HAP-1 (cell line): ENCODE data around the gene MLLT10.

ENCODE experiments used
- DNase-seq, 2 experiments: peaks; one replicate each; pipeline ENCODE4 v3.0.0-alpha.2; 2016 to 2020; ENCODE audit warnings: low spot score in 2 of 2
- H3K27me3 ChIP-seq: fragments of 250-450 bp; sonication (Bioruptor Pico); 2 replicates; pipeline ENCODE4 v1.5.1; 2020; ENCODE audit warnings: low read depth, mild to moderate bottlenecking, moderate library complexity
- H3K36me3 ChIP-seq: fragments of 250-450 bp; sonication (Bioruptor Pico); replicated peaks from 2 replicates; pipeline ENCODE4 v1.5.1; 2020; ENCODE audit warnings: mild to moderate bottlenecking
- H3K4me1 ChIP-seq: fragments of 250-450 bp; sonication (Bioruptor Pico); 2 replicates; pipeline ENCODE4 v1.5.1; 2020; ENCODE audit warnings: mild to moderate bottlenecking
- H3K4me3 ChIP-seq: fragments of 250-450 bp; sonication (Bioruptor Pico); 2 replicates; pipeline ENCODE4 v1.5.1; 2020; ENCODE audit warnings: mild to moderate bottlenecking, moderate library complexity
- H3K9me3 ChIP-seq: fragments of 250-450 bp; sonication (Bioruptor Pico); 2 replicates; pipeline ENCODE4 v1.5.1; 2020; ENCODE audit warnings: mild to moderate bottlenecking, moderate library complexity
- in situ Hi-C: fragments of 300-500 bp; cut with MboI; formaldehyde crosslinking; loops from 3 replicates; pipeline ENCODE4 v1.14.3; 2020; ENCODE audit warnings: low sequenced_read_pairs, inconsistent platforms, mixed read lengths

Gene MLLT10

DNA sequence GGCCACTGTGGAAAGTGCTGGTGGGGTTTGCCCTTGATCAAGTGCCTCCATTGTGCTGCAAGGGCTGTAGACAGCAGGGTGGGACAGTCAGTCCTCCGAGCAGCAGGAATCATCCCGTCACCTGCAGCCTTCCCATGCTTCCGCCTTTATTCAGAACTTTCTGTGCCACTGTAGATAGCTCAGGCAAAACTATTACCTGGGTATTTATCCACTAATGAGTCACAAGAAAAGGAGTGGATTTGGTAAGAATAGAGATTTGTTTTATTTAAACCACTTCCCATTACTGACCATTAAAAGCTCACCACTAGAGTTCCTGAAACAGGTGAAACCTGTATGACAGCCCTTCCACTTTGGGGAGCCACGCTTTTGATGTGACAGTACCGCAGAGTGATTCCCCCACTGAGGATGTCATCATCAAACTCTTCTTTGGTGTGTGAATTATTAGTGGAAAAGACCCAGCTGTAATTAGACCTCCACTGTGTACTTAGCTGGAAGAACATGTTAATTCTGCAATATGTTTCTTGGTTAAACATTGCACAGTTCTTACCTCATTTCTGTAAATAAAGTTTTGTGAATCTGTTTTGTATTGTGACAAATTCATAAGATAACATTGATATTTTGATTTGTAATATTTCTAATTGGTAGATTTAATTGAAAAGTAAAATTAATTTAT lies 208.8 kb downstream of the MLLT10 start:
- no peak for DNase-seq
- Histone ChIP-seq H3K4me1 (no peaks in the 10 kb centered on the region), H3K4me3 (no peak overlapping the region), H3K27me3 (no peaks in the 10 kb centered on the region), H3K36me3 (peaks cover 37% of the 10 kb centered on the region), H3K9me3 (no peaks in the 10 kb centered on the region)
- in situ Hi-C loops: no loop called here

DNA sequence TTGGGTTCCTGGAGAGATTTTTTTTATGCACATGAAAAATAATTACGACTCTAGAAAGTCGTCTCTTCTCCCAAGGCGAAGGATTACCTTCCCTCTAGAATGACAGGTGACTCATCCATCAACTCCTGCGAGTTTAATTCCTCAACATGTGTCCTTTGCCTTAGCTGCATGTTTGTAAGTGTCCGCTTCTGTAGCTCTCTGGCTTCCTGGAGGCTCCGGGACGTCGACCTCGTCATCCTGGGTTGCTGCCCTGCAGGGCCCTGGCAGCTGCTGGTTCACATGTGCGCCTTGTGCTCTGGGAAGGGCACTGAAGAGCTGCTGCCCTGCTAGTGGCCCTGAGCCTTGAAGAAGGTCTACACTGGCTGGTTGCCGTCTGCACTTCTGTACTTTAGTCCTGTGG lies 210.2 kb downstream of the MLLT10 start:
- H3K27me3 ChIP-seq: no peaks in the 10 kb centered on the region
- peaks cover 37% of the 10 kb centered on the region for H3K36me3 ChIP-seq
- no peaks in the 10 kb centered on the region for H3K9me3 ChIP-seq
- H3K4me3 ChIP-seq: no peak overlapping the region
- no peaks in the 10 kb centered on the region for H3K4me1 ChIP-seq
- no peak for DNase-seq
- in situ Hi-C loops: no loop called here

DNA sequence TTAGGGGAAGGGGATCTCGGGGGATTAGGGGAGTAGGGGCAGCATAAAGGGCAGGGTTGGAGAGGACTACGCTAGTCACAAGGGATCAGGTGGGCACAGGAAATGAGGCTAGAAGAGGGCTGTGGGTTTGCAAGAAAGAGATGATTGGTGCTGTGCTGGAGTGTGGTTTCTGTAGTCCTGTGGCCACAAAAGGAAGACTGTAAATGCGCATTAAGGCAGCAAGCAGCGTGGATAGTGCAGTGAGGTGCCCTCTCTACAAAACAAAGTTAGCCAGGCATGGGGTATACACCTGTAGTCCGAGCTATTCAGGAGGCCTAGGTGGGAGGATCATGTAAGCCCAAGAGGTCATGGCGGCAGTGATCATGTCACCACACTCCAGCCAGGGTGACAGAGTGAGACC lies 212.1 kb downstream of the MLLT10 start:
- peaks cover under 1% of the 10 kb centered on the region; the same call in 1 of the 2 replicates for H3K4me1 ChIP-seq
- DNase-seq: no peak
- in situ Hi-C loops: no loop called here

DNA sequence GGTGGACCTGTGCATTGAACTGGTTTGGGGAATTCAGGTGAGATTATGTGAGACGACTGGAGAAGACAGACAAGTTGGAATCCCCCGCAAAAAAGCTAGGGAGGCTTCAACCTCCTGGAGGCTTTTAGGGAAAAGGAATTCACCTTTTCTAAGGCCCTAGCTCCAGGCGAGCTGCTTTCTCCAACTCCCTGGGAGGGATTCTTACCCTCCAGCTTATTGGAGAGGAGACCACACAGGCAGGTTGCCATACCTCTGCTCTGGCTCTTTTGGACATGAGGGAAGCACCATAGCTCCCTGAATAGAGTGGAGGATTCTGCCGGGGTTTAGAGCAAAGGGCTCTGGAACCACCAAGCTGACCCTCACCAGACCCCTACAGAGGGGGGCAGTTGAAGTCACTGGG lies 213.8 kb downstream of the MLLT10 start:
- Histone ChIP-seq H3K4me3 (no peak overlapping the region), H3K9me3 (no peaks in the 10 kb centered on the region), H3K36me3 (peaks cover 10% of the 10 kb centered on the region), H3K27me3 (no peaks in the 10 kb centered on the region), H3K4me1 (peaks cover 4% of the 10 kb centered on the region)
- in situ Hi-C loops: no loop called here
- DNase-seq: no peak

More for the DNA sequence above, 212.1 kb downstream of the MLLT10 start:
- no peak overlapping the region for H3K4me3 ChIP-seq
- peaks cover 26% of the 10 kb centered on the region for H3K36me3 ChIP-seq
- no peaks in the 10 kb centered on the region for H3K9me3 ChIP-seq
- H3K27me3 ChIP-seq: no peaks in the 10 kb centered on the region

DNA sequence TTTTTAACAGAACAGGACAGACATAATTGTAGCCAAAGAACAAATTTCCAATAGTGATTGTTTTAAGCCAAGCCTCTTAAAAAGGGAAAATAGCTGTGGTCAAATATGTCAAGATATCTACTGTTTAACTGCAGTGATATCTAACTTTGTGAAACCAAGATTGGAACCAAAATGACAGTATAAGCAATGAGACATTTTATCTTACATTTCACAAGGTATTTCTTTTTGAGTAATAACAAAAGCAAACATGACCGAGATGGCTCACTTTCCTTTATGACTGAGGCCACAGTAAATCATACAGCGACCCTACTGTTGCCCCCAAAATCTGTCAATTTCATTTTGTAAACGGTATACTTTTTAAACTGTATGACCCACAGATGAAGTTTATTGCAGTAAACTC lies 215.8 kb downstream of the MLLT10 start:
- H3K4me3 ChIP-seq: no peak overlapping the region
- no peak for DNase-seq
- 0 out of 2 replicates have a peak, but pooled peaks cover 3% of the 10 kb centered on the region for H3K36me3 ChIP-seq
- no peaks in the 10 kb centered on the region for H3K27me3 ChIP-seq
- no peaks in the 10 kb centered on the region for H3K9me3 ChIP-seq
- H3K4me1 ChIP-seq: peaks cover 4% of the 10 kb centered on the region
- in situ Hi-C loops: no loop called here

DNA sequence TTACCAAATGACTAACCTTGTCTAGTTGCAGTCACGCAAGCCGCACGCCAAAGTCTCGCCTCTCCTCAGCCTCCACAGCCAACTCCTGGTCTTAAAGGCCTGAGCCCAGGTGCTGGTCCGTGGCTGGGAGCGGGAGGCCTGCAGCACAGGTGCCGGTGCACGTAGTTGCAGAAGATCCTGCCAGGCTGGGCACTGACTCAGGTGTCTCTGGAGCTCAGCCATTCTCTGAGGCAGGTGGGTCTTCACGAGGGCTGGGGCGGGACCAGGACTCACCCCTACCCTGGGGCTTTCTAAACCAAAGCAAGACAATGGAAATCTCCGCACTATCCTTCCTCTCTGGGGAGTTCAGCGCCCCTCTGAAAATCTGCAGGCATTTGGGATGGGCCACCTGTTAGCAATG lies 216.4 kb downstream of the MLLT10 start:
- no peaks in the 10 kb centered on the region for H3K9me3 ChIP-seq
- no peak overlapping the region for H3K4me3 ChIP-seq
- in situ Hi-C loops: no loop called here
- no peaks in the 10 kb centered on the region for H3K36me3 ChIP-seq
- H3K27me3 ChIP-seq: no peaks in the 10 kb centered on the region
- DNase-seq: no peak
- peaks cover 4% of the 10 kb centered on the region for H3K4me1 ChIP-seq

DNA sequence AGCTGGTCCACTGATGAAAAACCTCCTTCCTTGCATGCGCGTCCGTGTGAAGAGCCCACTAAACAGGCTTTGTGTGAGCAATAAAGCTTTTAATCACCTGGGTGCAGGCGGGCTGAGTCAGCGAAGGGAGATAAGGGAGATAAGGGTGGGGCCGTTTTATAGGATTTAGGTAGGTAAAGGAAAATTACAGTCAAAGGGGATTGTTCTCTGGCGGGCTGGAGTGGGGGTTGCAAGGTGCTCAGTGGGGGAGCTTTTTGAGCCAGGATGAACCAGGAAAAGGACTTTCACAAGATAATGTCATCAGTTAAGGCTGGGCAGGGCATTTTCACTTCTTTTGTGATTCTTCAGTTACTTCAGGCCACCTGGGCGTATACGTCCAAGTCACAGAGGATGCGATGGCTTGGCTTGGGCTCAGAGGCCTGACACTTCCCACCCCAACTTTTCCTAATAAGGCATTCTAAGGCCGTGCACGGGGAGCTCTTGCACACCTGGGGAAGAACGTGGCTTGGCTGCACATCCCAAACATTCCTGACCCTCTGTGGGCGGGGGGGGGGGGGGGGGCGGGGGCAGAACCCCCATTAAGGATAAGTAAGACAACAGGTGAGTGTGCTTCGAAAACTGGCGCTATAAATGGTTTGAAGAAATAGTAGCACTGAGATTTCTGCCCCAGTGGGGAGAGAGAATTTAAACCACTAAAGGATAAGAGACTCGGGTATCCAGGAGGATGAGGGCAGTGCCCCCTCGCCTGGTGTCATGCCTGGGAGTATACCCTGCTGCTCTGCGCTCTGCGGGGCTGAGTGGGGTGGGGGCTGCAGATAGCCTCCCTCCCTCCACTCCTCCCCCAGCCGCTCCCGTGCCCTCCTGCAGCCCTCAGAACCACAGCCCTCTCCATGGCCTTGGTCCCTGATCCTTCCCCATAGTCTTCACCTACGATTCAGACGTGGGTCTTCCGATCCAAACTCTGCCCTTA lies 217.6 kb downstream of the MLLT10 start:
- DNase-seq: no peak
- Histone ChIP-seq H3K9me3 (no peaks in the 10 kb centered on the region), H3K27me3 (no peaks in the 10 kb centered on the region), H3K36me3 (no peaks in the 10 kb centered on the region), H3K4me1 (peaks cover 4% of the 10 kb centered on the region), H3K4me3 (no peak overlapping the region)
- in situ Hi-C loops: no loop called here

DNA sequence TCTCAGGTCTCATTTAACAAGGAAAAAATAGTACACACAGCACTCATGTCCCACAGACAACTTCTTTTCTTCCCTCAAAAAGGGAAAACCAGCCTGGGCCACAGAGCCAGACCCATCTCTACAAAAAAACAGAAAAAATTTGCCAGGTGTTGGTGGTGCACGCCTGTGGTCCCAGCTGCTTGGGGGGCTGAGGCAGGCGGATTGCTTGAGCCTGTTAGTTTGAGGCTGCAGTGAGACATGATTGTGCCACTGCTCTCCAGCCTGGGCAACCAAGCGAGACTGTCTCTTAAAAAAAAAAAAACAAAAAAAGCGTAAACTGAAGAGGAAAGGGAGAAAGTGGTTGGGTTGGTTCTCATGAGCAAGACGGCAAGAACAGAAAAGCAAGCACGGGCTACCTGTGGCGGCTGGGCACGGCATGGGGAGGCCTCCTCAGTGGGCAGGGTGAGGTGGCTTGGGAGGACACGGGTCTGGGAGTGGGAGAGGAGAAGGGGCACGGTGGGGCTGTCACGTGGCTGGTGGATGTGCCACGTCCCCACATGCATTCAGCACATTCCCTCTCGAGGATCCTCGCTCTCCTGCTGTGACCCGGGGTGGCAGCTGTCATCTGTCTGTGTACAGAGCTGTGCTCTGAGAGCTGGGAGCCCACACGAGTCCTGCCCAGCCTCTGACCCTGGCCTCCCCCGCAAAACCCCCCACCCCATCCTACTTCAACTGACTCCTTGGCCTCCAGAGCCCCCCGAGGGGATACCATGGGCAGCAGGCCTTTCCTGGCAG lies 219.7 kb downstream of the MLLT10 start:
- Histone ChIP-seq H3K27me3 (no peaks in the 10 kb centered on the region), H3K9me3 (no peaks in the 10 kb centered on the region), H3K4me3 (no peak overlapping the region), H3K4me1 (peaks cover 4% of the 10 kb centered on the region), H3K36me3 (no peaks in the 10 kb centered on the region)
- DNase-seq: no peak
- in situ Hi-C loops: no loop called here

DNA sequence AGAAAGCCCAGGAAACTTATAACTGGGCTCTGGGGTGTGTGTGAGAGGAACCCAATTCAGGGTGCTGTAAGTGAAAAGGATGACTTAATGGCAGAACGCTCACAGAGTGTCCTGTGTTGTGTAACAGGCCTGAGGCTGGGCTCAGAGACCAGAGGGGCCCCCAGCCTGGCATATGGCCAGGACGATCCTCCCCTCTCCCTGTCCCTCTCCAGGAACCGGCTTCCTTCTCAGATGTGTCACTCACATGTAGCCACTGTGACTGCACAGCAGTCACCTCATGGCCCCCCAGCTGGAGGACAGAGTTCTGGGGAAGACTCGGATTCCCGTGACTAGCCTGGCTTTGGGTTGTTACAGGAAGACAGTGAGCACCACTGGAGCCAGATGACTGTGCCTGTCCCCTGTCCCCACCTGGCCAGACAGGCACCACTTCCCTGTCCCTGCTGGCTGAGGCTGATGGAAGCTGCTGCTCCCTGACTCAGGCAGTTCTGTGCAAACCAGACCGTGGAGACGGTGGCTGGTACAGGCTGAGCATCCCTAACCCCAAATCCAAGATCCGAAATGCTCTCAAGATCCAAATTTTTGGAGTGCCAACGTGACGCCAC lies 220.5 kb downstream of the MLLT10 start:
- Histone ChIP-seq H3K36me3 (no peaks in the 10 kb centered on the region), H3K27me3 (no peaks in the 10 kb centered on the region), H3K4me3 (no peak overlapping the region), H3K9me3 (no peaks in the 10 kb centered on the region), H3K4me1 (peaks cover 4% of the 10 kb centered on the region)
- in situ Hi-C loops: no loop called here
- DNase-seq: no peak

DNA sequence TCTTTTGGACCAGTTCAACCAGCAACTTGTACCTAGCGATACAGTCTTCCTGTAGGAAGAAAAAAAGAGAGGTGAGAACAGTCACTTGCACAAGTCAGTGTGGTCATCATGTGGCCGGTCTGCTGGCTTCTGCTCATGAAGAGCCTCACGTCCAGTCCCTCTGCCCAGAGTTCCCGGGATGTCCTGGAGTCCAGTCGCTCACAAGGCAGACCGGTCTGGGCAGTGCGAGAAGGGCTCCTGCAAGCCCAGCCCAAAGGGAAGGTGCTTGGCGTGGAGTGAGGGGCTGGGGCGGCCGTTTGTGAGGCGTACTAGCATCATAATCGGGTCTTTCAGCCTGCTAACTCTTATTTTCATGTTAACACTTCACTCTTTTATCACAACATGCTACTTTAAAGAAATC lies 222.7 kb downstream of the MLLT10 start:
- no peak for DNase-seq
- no peaks in the 10 kb centered on the region; the same call in 1 of the 2 replicates for H3K4me1 ChIP-seq
- in situ Hi-C loops: no loop called here
- H3K27me3 ChIP-seq: no peaks in the 10 kb centered on the region
- no peak overlapping the region for H3K4me3 ChIP-seq
- no peaks in the 10 kb centered on the region for H3K9me3 ChIP-seq
- H3K36me3 ChIP-seq: no peaks in the 10 kb centered on the region

DNA sequence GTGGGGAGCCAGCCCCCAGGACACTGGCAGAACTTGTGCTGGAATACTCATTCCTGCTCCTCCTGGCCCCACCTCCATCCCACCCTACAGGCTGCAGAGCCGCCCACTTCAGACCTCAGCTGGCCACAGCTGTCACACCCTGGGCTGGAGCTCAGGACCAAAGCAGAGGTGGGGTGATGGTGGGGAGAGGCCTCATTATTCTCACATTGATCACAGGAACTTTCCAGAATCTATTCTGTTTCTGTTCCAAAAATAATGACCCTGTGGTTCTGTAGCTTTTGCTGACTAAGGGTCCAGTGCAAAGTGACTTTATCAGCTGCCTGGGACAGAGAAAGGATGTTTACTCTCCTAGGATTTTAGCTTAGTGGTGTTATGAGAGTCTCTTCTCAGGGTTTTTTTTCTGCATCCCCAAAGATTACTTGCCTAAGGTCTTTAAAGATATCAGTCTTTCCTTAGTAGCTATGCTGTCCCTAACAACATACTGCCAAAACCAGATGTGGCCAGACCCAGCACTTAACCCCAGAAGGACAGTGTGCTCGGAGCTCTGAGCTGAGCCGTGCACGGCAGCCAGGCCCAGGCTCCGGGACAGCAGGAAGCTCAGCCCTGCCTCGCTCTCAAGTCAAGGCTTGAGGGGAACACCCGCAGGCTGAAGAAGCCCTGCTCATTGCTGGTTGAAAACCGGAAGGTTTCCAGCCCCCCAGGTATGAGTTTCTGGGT lies 223.3 kb downstream of the MLLT10 start:
- in situ Hi-C loops: no loop called here
- H3K4me1 ChIP-seq: no peaks in the 10 kb centered on the region; the same call in 1 of the 2 replicates
- no peak overlapping the region for H3K4me3 ChIP-seq
- H3K27me3 ChIP-seq: no peaks in the 10 kb centered on the region
- H3K9me3 ChIP-seq: no peaks in the 10 kb centered on the region
- no peak for DNase-seq
- H3K36me3 ChIP-seq: no peaks in the 10 kb centered on the region

DNA sequence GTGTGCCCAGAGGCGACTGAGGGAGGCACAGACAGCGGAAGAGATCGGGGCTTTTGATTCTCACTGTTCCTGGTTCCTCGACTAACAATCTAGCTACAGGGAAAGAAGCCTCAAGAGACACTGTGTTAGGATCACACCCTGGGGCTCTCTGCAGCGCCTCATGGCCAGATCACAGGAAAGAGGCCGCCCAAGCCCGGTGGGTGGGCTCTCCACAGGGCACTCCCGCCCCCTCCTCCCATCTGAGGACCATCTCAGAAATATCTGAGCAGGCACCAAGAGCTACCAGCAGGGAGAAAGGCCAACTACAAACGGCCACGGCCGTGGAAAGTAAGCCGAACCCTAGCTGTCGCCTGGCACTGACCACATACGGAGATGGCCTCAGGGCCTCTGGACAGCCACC lies 224.2 kb downstream of the MLLT10 start:
- Histone ChIP-seq H3K4me1 (no peaks in the 10 kb centered on the region; the same call in none of the 2 replicates), H3K9me3 (no peaks in the 10 kb centered on the region), H3K27me3 (no peaks in the 10 kb centered on the region), H3K36me3 (no peaks in the 10 kb centered on the region), H3K4me3 (no peak overlapping the region)
- in situ Hi-C loops: no loop called here
- DNase-seq: no peak

DNA sequence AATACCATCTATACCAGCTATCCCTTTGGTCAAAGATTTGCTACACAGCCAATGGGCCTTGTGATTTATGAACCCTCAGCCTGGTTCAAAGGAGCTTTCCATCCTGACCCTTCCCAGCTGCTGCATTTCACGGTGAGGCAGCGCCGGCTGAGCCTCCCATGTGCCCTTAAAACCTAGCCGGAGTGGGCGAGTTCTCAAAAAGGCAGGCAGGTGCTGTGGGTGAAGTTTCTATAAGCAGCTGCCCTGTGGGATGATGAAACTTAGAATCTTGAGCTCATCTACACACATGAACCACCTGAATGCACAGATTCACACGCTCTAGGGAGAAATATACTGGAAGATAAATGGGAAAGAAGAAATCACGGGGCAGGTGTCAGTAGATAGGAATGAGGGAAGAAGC lies 224.7 kb downstream of the MLLT10 start:
- Histone ChIP-seq H3K4me1 (no peaks in the 10 kb centered on the region; the same call in none of the 2 replicates), H3K9me3 (no peaks in the 10 kb centered on the region), H3K27me3 (no peaks in the 10 kb centered on the region), H3K36me3 (no peaks in the 10 kb centered on the region), H3K4me3 (no peak overlapping the region)
- no peak for DNase-seq
- in situ Hi-C loops: no loop called here
